OCI-LY7 (cell line): ENCODE results near the gene C6orf141.

Source experiments
- EZH2phosphoT487 ChIP-seq: fragments of 200-600 bp; sonication (generic); IDR thresholded peaks from 2 replicates; pipeline ENCODE4 v1.6.1; 2018; ENCODE audit warnings: low read depth, borderline replicate concordance, mild to moderate bottlenecking, mixed run types, antibody characterized with exemption, low read length, moderate library complexity, mixed read lengths
- TF ChIP-seq, protein P1 (sequence below): fragments of 200-600 bp; sonication (generic); conservative IDR thresholded peaks from 2 replicates; pipeline ENCODE4 v1.5.1; 2014; ENCODE audit warnings: mild to moderate bottlenecking, antibody characterized with exemption, low read length, moderate library complexity, mixed read lengths

DNA sequence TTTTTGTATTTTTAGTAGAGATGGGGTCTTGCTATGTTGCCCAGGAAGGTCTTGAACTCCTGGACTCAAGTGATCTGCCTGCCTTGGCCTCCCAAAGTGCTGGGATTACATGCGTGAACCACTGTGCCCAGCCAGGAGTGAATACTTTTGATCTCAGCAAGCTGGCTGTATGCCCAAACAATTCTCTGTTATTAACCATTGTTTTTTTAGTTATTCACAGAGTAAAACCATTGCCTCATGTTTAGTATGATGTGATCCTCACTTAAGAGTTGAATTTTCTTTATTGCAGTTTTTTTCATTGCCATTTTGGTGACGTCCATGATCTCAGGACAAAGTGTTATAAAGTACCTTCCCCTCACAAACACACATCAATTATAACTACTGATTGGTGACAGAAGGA lies 14.8 kb downstream of the C6orf141 start:
- TF ChIP-seq, protein P1, sequence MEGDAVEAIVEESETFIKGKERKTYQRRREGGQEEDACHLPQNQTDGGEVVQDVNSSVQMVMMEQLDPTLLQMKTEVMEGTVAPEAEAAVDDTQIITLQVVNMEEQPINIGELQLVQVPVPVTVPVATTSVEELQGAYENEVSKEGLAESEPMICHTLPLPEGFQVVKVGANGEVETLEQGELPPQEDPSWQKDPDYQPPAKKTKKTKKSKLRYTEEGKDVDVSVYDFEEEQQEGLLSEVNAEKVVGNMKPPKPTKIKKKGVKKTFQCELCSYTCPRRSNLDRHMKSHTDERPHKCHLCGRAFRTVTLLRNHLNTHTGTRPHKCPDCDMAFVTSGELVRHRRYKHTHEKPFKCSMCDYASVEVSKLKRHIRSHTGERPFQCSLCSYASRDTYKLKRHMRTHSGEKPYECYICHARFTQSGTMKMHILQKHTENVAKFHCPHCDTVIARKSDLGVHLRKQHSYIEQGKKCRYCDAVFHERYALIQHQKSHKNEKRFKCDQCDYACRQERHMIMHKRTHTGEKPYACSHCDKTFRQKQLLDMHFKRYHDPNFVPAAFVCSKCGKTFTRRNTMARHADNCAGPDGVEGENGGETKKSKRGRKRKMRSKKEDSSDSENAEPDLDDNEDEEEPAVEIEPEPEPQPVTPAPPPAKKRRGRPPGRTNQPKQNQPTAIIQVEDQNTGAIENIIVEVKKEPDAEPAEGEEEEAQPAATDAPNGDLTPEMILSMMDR, result no peak
- no peak for TF ChIP-seq EZH2phosphoT487
